Astrocyte (in vitro differentiated cells and primary cell): Measurements from ENCODE around the gene ZCCHC24. TPM values are rescaled to one million over a fixed set of nuclear protein-coding genes. Genes with fewer than 3 reads are reported as not detected.

Experiments used
- DNase-seq: peaks from one replicate; pipeline ENCODE4 v3.0.0-alpha.2; 2010; ENCODE audit warnings: low read depth
- FAIRE-seq: peaks from 2 replicates; lab custom pipeline; 2011; peaks lifted over from hg19 to GRCh38; lab: Jason Lieb, UNC
- H2AFZ ChIP-seq: 2 replicates; pipeline ENCODE4 v1.6.0; 2012; ENCODE audit warnings: low read depth, low read length, inconsistent platforms
- H3K27ac ChIP-seq: 2 replicates; pipeline ENCODE4 v1.5.1; 2011; ENCODE audit warnings: low read depth, low read length, inconsistent platforms
- H3K27me3 ChIP-seq: 2 replicates; pipeline ENCODE4 v1.6.0; 2011; ENCODE audit warnings: low read length, inconsistent platforms; ENCODE audit not compliant: insufficient read depth
- H3K36me3 ChIP-seq: 2 replicates; pipeline ENCODE4 v1.5.1; 2011; ENCODE audit warnings: low read length, inconsistent platforms; ENCODE audit not compliant: insufficient read depth
- H3K4me1 ChIP-seq: 2 replicates; pipeline ENCODE4 v1.5.1; 2011; ENCODE audit warnings: low read length, inconsistent platforms; ENCODE audit not compliant: insufficient read depth
- H3K4me2 ChIP-seq: 2 replicates; pipeline ENCODE4 v1.6.0; 2012; ENCODE audit warnings: low read length, inconsistent platforms
- H3K4me3 ChIP-seq: 2 replicates; pipeline ENCODE4 v1.5.1; 2011; ENCODE audit warnings: low read depth, mild to moderate bottlenecking, low read length, inconsistent platforms; ENCODE audit not compliant: insufficient read depth
- H3K79me2 ChIP-seq: 2 replicates; pipeline ENCODE4 v1.6.0; 2012; ENCODE audit warnings: mild to moderate bottlenecking, low read length, inconsistent platforms; ENCODE audit not compliant: insufficient read depth
- H3K9ac ChIP-seq: 2 replicates; pipeline ENCODE4 v1.6.0; 2012; ENCODE audit warnings: mild to moderate bottlenecking, low read length, inconsistent platforms
- H3K9me3 ChIP-seq: 2 replicates; pipeline ENCODE4 v1.5.1; 2012; ENCODE audit warnings: low read depth, mild to moderate bottlenecking, low read length, inconsistent platforms; ENCODE audit not compliant: insufficient read depth
- H4K20me1 ChIP-seq: 2 replicates; pipeline ENCODE4 v1.6.0; 2012; ENCODE audit warnings: low read length, inconsistent platforms; ENCODE audit not compliant: insufficient read depth
- H3K27ac Mint-ChIP-seq: one replicate; pipeline ENCODE4 v1.8.0; 2021; ENCODE audit warnings: mild to moderate bottlenecking, mixed read lengths; ENCODE audit not compliant: unreplicated experiment
- H3K27me3 Mint-ChIP-seq: one replicate; pipeline ENCODE4 v1.8.0; 2021; ENCODE audit warnings: low read depth, mixed read lengths; ENCODE audit not compliant: unreplicated experiment
- H3K36me3 Mint-ChIP-seq: one replicate; pipeline ENCODE4 v1.8.0; 2021; ENCODE audit warnings: low read depth, mixed read lengths; ENCODE audit not compliant: unreplicated experiment
- H3K4me1 Mint-ChIP-seq: one replicate; pipeline ENCODE4 v1.8.0; 2021; ENCODE audit warnings: low read depth, mixed read lengths; ENCODE audit not compliant: unreplicated experiment
- H3K4me3 Mint-ChIP-seq: one replicate; pipeline ENCODE4 v1.8.0; 2021; ENCODE audit warnings: mild to moderate bottlenecking, moderate library complexity, mixed read lengths; ENCODE audit not compliant: unreplicated experiment
- H3K9me3 Mint-ChIP-seq: one replicate; pipeline ENCODE4 v1.8.0; 2021; ENCODE audit warnings: mild to moderate bottlenecking, mixed read lengths; ENCODE audit not compliant: unreplicated experiment
- EZH2 ChIP-seq: IDR thresholded peaks from 2 replicates; pipeline ENCODE4 v1.6.1; 2012; ENCODE audit warnings: mild to moderate bottlenecking, low read length, inconsistent platforms; ENCODE audit not compliant: insufficient read depth
- total RNA-seq: library from RNA; stranded (reverse); gene quantifications from 2 replicates; pipeline ENCODE4 v1.2.1, GENCODE V29; 2021
- TF ChIP-seq, protein P1 (sequence below): IDR thresholded peaks from 2 replicates; pipeline ENCODE4 v1.5.1; 2011; ENCODE audit warnings: low read depth, mild to moderate bottlenecking, inconsistent platforms, low read length, moderate library complexity; ENCODE audit not compliant: insufficient read depth

The ZCCHC24 gene
- total RNA-seq, 1 donor from 2014 or later, result 21.4 TPM

DNA sequence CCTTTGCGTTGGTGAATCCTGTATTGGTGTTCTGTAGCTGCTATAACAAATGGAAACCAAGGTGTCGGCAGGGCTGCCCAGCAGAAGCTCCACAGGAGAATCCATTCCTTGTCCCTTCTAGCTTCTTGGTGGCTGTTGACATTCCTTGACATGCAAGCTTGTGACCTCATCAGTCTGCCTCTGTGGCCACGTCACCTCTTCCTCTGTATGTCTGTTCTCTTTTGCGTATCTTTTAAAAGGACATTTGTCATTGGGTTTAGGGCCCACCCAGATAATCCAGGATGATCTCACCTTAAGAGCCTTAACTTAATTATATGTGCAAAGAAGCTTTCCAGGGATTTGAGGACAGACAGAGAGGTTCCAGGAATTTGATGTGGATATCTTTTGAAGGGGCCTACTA lies 15.3 kb upstream of the ZCCHC24 start:
- peaks cover 10% of the 10 kb centered on the region for H3K27me3 ChIP-seq

DNA sequence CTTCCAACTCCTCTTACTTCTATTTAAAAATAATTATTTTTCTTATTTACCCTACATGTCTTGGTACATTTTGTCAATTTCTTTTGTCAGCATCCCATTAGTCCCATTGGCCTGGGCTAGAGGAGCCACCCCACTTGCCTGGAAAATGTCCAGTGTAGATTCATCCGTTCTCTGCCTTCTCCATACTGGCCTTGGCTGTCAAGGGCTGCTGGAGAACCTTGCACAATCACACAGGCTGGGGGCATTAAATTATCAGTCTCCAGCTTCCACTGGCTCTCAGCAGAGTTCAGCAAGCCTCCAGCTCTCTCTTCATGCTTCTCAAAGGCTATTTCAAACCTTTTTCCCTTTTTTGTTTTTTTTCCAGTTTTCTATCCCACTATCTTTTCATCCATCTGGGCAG lies 13.8 kb upstream of the ZCCHC24 start:
- Mint-ChIP-seq H3K4me3 (no peak overlapping the region), H3K36me3 (no peaks in the 10 kb centered on the region), H3K4me1 (no peaks in the 10 kb centered on the region), H3K9me3 (no peaks in the 10 kb centered on the region), H3K27ac (no peak overlapping the region), H3K27me3 (peaks cover 14% of the 10 kb centered on the region)
- Histone ChIP-seq H3K27ac (no peak overlapping the region), H2AFZ (no peak overlapping the region), H3K4me1 (no peaks in the 10 kb centered on the region), H3K9me3 (no peaks in the 10 kb centered on the region), H3K79me2 (no peaks in the 10 kb centered on the region), H3K4me2 (no peak overlapping the region), H3K4me3 (no peak overlapping the region), H4K20me1 (no peaks in the 10 kb centered on the region), H3K9ac (no peak overlapping the region), H3K36me3 (no peaks in the 10 kb centered on the region), H3K27me3 (peaks cover 10% of the 10 kb centered on the region)
- TF ChIP-seq, protein P1, sequence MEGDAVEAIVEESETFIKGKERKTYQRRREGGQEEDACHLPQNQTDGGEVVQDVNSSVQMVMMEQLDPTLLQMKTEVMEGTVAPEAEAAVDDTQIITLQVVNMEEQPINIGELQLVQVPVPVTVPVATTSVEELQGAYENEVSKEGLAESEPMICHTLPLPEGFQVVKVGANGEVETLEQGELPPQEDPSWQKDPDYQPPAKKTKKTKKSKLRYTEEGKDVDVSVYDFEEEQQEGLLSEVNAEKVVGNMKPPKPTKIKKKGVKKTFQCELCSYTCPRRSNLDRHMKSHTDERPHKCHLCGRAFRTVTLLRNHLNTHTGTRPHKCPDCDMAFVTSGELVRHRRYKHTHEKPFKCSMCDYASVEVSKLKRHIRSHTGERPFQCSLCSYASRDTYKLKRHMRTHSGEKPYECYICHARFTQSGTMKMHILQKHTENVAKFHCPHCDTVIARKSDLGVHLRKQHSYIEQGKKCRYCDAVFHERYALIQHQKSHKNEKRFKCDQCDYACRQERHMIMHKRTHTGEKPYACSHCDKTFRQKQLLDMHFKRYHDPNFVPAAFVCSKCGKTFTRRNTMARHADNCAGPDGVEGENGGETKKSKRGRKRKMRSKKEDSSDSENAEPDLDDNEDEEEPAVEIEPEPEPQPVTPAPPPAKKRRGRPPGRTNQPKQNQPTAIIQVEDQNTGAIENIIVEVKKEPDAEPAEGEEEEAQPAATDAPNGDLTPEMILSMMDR, result no peak
- no peak for TF ChIP-seq EZH2
- no peak for FAIRE-seq
- DNase-seq, result no peak

More for the DNA sequence above, 15.3 kb upstream of the ZCCHC24 start:
- DNase-seq (no peak), FAIRE-seq (no peak)
- Mint-ChIP-seq H3K27me3 (peaks cover 12% of the 10 kb centered on the region), H3K4me3 (no peak overlapping the region), H3K36me3 (no peaks in the 10 kb centered on the region), H3K9me3 (no peaks in the 10 kb centered on the region), H3K27ac (no peak overlapping the region), H3K4me1 (no peaks in the 10 kb centered on the region)
- no peak overlapping the region for H3K4me3 ChIP-seq
- H3K9ac ChIP-seq, result no peak overlapping the region
- no peaks in the 10 kb centered on the region for H3K36me3 ChIP-seq
- no peak overlapping the region for H3K4me2 ChIP-seq
- H2AFZ ChIP-seq, result no peak overlapping the region
- H3K79me2 ChIP-seq, result no peaks in the 10 kb centered on the region
- no peak overlapping the region for H3K27ac ChIP-seq
- TF ChIP-seq, protein P1, result no peak
- no peak for TF ChIP-seq EZH2
- H4K20me1 ChIP-seq, result no peaks in the 10 kb centered on the region
- no peaks in the 10 kb centered on the region for H3K9me3 ChIP-seq
- no peaks in the 10 kb centered on the region for H3K4me1 ChIP-seq

DNA sequence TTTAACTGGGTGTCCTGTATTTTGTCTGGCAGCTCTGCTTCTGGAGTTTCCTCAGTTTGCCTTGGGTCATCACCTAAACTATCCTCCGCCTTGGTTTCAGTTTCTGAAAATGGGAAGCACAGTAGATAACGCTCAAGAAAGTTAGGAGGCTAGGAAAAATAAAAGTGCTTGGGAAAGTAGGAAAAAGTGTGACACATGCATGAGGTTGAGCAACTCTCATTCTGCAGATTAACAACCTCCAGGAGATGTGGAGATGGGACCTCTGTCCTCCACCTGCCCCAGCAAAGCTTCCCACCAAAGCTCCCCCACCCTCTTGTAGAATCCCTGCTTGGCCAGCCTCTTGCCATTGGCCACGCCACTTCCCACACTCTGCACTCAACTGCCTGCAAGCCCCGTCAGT lies 13.1 kb upstream of the ZCCHC24 start:
- peaks cover 14% of the 10 kb centered on the region for H3K27me3 Mint-ChIP-seq
- TF ChIP-seq, protein P1, result no peak
- no peak for TF ChIP-seq EZH2

More for the DNA sequence above, 13.1 kb upstream of the ZCCHC24 start:
- Histone ChIP-seq H3K4me3 (no peak overlapping the region), H3K79me2 (no peaks in the 10 kb centered on the region), H3K27me3 (peaks cover 10% of the 10 kb centered on the region), H3K9me3 (no peaks in the 10 kb centered on the region), H4K20me1 (no peaks in the 10 kb centered on the region), H3K4me1 (no peaks in the 10 kb centered on the region), H3K36me3 (no peaks in the 10 kb centered on the region), H2AFZ (no peak overlapping the region), H3K4me2 (no peak overlapping the region), H3K27ac (no peak overlapping the region), H3K9ac (no peak overlapping the region)
- no peaks in the 10 kb centered on the region for H3K4me1 Mint-ChIP-seq
- no peak overlapping the region for H3K27ac Mint-ChIP-seq
- no peaks in the 10 kb centered on the region for H3K36me3 Mint-ChIP-seq
- DNase-seq (no peak), FAIRE-seq (no peak)
- H3K9me3 Mint-ChIP-seq, result no peaks in the 10 kb centered on the region
- no peak overlapping the region for H3K4me3 Mint-ChIP-seq
